Right lobe of liver (tissue), 4 donors: Measurements from ENCODE around the gene ARHGAP21.

Experiments used
- POLR2A ChIP-seq: fragments of 450-650 bp; IDR thresholded peaks from one replicate; pipeline ENCODE4 v1.6.1; 2017; ENCODE audit warnings: antibody characterized with exemption, mild to moderate bottlenecking
- TF ChIP-seq, protein P1 (sequence below), 4 donors: fragments of 200-600 bp in 3 of 4; fragments of 450-650 bp in 1 of 4; IDR thresholded peaks; one replicate each; pipeline versions ENCODE4 v1.5.1 to v1.8.0; 2016 to 2022; ENCODE audit warnings: antibody characterized with exemption in 4 of 4, mild to moderate bottlenecking in 2 of 4
- donor health status: DM: no; HTN: no; CAD: no.
- donor health status: DM: no; HTN: no; CAD: no.
- donor health status: DM: no; HTN: yes; CAD: no.

GRCh38 chr10:24750695-24751094 is 27.0 kb upstream of the ARHGAP21 start:
- no peak for TF ChIP-seq POLR2A
- TF ChIP-seq, protein P1, sequence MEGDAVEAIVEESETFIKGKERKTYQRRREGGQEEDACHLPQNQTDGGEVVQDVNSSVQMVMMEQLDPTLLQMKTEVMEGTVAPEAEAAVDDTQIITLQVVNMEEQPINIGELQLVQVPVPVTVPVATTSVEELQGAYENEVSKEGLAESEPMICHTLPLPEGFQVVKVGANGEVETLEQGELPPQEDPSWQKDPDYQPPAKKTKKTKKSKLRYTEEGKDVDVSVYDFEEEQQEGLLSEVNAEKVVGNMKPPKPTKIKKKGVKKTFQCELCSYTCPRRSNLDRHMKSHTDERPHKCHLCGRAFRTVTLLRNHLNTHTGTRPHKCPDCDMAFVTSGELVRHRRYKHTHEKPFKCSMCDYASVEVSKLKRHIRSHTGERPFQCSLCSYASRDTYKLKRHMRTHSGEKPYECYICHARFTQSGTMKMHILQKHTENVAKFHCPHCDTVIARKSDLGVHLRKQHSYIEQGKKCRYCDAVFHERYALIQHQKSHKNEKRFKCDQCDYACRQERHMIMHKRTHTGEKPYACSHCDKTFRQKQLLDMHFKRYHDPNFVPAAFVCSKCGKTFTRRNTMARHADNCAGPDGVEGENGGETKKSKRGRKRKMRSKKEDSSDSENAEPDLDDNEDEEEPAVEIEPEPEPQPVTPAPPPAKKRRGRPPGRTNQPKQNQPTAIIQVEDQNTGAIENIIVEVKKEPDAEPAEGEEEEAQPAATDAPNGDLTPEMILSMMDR (IDR thresholded peaks at IDR 0.05): no peak
